GM18867 (cell line): ENCODE data around the gene ATG2B.
"Not testable (repeated sequence)": the region's sequence is repeated elsewhere in the genome, so short reads cannot be mapped to it uniquely, and the experiment has no call there.

Experiments used
- ATAC-seq: cut with Tn5 transposase; IDR thresholded peaks from one replicate; pipeline ENCODE4 v1.9.1; 2021; ENCODE audit warnings: mild to moderate bottlenecking, moderate library complexity; ENCODE audit not compliant: unreplicated experiment

The ATG2B gene

DNA sequence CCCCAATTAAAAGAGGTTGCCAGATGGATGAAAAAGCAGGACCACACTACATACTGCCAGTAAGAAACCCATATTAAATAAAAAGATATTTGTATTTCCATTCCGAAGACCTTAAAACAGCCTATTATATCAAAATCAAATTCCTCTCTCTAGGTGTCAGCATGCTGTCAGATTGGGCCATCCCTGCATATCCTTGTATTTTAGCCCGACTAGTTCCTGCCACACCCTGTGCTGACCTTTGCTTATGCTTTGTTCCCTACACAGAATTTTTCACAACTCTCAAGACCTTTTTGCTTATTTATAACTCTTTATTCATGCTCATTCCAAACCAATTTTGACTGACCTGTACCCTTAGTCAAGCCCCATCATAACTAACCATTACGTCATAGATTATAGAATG, 13.0 kb upstream of the ATG2B start:
- ATAC-seq: no peak

DNA sequence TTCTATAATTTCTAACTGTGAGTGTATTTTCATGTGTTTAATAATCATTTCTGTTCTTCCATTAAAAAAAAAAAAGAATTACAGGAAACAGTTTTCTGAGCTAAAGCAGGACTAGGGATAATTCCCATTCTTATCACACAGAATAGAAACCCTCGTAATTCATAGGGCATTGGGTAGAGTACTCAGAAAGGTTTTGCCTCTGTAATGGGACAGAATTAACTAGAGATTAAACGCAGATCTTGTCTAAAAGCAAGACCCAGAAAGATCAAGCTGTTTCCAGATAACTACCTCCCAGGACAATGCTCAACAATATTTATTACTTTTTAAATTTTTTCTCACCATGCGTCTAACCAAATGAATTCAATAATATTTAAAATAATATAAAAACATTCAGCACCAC, 10.4 kb upstream of the ATG2B start:
- ATAC-seq: no peak

DNA sequence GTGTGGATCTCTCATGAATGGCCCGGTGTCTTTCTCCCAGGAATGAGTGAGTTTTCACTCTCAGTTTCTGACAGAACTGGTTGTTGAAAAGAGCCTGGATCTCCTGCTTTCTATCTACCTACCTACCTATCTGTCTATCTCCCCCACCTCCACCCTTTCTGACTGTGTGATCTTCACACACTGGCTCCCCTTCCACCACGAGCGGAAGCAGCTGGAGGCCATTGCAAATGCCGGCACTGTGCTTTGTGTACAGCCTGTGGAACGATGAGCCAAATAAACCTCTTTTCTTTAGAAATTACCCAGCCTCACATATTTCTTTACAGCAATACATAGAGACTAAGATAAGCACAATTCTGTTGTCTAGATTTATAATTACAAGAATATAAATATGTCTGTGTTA, 7.4 kb upstream of the ATG2B start:
- no peak for ATAC-seq

DNA sequence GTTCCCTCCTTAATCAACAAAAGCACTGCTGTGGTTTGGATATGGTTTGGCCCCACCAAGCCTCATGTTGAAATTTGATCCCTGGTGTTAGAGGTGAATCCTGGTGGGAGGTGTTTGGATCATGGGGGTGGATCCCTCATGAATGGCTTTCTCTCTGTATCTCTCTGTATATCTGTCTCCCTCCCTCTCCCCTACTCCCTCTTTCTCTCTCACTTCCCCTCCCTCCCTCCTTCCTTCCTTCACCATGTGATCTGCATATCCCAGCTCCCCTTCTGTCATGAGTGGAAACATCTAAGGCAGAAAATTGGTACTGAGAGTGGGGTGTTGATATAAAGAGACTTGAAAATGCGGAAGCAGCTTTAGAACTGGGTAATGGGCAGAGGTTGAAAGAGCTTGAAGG, 5.4 kb upstream of the ATG2B start:
- no peak for ATAC-seq

DNA sequence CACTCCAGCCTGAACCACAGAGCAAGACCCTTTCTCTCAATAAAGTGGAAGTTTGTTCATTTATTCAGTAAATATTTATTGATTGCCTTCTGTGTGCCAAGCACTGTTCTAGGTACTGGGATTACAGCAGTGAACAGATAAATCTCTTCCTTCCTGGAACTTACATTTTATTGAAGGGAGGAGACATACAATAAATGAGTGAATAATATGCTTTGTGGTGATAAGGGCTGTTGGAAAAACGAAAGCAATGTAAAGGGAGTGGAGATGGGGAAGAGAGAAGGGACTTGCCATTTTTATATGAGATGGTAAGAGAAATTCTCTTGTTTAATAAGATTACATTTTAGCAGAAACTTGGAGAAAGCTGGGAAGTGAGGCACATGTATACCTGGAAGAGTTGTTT, 1.8 kb upstream of the ATG2B start:
- no peak for ATAC-seq

DNA sequence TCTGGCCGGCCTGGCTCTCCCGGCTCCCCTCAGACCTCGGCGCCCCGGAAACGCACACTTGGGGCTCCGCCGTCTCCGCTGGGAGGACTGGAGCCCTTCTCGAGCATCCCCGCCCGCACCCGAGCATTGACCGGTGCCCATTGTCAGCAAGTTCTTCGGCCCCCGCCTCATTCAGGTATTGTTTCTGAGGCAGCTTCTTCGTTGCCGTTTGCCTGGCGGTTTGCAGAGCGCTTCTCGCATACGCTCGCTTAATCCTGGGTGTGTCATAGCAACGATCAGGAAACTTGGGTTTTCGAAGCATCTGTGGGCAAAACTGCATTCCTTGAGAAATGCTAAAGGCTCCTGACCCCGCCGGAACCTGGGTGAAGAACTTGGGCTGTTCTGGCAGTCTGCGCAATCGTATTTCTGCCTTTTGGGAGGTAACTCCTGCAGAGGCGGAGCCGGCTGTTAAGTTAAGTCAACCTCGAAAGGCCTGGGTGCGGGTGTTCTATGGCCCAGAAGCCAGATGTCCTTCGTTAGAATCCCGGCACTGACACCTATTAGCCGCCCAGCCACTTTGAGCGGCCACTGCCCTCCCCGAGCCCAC, 703 bp upstream of the ATG2B start:
- ATAC-seq: peak; percentile 23

DNA sequence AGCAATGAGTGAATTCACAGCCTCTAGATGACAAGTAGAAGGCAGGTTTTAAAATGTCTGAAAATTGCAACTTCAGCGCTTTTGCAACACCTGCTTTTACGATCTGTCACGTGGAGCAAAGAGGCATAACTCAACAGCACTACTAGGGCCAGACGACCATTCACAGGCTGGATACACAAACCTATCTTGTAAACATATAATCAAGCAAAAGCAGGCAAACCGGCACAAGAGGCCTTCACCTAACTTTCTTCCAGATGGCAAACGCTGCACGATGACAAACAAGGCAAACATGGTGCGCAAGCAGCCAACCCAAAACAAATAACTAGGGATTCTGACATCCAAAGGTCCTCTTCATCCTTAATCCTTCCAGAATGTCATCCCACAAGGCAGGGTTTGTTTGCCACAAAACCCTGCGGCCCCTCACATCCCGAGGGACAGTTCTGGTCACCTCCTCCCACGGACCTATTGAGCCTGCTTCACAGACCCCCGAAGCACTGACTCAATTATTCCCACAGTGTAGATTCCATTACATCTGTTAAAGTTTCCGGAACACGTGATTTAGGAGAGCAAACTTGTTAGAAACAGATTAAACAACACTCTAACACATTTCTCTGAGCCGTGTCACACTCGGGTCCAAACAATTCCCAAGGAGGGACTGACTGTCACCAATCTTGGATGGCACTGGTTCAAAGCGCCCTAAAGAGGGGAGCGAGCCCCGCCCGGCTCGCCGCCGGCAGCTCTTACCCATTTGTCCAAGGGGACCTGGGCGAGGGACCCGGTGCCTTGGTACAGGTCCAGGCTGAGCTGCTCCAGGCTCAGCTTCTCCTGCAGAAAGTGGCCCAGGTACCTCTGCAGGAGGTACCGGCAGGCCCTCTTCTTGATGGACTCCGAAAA, 823 bp downstream of the ATG2B start:
- peak; percentile 31 for ATAC-seq

DNA sequence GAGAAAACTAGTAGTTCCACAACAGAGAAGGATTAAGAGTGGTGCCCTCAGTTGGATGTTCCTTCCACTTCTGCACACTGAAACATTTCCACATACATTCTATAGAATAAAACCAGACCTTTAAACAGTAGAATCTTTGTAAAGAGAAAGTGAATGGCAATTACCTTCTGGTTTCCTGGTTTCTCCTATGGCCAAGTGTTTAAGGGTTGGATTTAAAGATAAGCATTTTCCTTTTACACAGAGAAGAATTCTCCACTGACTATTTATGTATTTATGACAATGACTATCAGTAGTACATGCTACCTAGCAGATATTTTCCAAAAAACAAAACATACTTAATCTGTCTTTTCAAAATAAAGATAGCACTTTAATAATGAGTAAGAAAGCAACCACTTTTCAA, 3.2 kb downstream of the ATG2B start:
- ATAC-seq: no peak

DNA sequence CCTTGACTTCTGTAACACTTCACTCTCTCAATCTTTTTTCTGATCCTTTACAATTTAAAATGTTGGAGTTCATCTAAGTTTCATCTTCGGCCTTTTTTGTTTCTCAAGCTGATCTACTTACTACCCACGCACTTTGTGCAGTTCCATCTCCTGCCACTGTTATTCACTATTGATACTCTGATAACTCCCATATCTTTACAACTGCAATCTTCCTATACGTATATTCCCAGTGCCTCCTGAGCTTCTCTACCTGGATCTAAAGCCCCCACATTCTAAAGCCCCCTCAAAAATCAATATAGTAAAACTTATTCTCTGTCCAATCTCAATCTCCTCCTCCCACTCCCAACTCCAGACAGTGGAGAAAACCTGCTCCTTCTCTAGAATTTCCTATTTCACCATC, 5.9 kb downstream of the ATG2B start:
- no peak for ATAC-seq

DNA sequence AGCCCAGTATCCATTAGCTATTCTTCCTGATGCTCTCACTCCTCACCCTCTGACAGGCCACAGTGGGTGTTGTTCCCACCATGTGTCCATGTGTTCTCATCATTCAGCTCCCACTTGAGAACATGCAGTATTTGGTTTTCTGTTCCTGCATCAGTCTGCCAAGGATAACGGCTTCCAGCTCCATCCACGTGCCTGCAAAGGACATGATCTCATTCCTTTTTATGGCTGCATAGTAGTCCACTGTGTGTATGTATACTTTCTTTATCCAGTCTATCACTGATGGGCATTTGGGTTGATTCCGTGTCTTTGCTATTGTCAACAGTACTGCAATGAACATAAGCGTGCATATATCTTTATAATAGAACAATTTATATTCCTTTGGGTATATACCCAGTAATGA, 8.9 kb downstream of the ATG2B start:
- no peak for ATAC-seq

DNA sequence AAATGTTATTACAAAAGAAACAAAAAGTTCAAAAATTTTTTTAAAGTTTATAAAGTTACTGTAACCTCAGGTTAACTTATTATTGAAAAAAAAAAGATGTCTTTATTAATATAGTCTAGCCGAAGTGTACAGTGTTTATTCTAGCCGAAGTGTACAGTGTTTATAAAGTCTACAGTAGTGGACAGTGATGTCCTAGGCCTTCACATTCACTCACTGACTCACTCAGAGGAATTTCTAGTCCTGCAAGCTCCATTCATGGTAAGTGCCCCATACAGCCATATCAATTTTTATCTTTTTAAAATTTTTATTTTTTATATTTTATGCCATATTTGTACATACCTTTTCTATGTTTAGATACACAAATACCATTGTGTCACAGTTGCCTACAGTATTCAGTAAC, 10.4 kb downstream of the ATG2B start:
- no peak for ATAC-seq

DNA sequence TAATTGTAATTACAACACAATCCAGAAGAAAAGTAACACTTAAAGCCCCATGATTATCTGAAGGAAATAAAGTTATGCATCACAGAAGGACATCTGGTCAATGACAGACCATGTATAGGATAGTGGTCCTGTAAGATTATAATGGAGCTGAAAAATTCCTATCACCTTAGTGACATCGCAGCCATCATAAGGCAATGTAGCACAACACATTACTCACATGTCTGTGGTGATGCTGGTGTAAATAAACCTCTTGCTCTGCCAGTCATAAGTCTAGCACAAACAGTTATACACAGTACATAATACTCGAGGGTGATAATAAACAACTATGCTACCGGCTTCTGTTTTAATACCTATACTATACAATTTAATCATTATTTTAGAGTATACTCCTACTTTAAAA, 11.2 kb downstream of the ATG2B start:
- no peak for ATAC-seq

DNA sequence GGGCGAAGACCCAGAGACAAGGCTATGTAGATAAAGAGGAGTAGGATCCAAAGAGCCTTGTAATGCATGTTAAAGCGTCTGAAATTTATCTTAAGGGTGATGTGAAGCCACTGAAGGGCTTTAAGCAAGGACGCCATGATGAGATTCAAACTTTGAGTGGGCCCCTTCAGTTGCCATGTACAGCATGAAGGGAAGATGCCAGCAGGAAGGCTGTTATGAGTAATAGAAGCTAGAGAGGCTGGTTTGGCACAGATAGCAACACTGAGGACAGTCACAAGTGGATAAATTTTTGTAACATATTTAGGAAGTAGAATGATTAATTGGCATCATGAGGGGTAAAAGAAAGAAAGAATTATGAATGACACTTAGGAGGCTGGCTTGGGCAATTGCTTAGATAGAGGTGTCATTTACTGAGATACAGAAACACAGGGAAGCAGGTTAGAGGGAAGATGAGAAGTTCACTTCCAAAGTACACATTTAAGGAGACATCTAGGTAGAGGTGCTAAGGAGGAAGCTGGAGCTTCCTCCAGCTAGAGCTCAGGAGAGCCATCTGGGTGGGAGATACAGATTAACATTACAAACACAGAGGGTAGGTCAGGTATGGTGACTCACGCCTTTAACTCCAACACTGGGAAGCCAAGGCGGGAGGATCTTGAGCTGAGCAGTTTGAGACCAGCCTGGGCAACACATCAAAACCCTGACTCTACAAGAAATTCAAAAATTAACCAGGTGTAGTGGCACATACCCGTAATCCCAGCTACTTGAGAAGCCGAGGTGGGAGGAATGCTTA, 13.7 kb downstream of the ATG2B start:
- no peak for ATAC-seq

DNA sequence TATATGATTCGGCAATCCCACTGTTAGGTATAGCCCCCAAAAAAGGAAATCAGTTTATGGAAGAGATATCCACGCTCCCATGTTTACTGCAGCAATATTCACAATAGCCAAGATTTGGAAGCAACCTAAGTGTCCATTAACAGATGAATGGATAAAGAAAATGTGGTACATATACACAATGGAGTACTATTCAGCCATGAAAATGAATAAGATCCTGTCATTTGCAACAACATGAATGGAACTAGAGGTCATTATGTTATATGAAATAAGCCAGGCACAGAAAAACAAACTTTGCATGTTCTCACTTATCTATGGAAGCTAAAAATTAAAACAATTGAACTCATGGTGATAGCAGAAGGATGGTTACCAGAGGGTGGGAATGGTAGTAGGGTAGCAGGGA, 15.2 kb downstream of the ATG2B start:
- not testable (repeated sequence) for ATAC-seq

DNA sequence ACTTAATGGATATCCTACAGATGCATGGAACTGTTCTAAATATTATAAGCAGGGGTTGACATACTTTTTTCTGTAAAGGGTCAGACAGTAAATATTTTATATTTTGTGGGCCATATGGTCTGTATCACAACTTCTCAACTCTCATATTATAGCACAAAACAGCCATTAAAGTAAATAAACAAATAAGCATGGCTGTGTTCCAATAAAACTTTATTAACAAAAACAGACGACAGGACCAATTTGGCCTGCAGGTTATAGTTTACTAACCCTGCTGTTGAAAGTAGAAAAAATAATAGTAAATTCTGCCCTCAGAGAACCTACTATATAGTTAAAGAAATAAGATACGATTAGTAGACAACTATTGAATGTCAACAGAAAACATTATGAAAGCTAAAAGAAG, 17.5 kb downstream of the ATG2B start:
- ATAC-seq: no peak

DNA sequence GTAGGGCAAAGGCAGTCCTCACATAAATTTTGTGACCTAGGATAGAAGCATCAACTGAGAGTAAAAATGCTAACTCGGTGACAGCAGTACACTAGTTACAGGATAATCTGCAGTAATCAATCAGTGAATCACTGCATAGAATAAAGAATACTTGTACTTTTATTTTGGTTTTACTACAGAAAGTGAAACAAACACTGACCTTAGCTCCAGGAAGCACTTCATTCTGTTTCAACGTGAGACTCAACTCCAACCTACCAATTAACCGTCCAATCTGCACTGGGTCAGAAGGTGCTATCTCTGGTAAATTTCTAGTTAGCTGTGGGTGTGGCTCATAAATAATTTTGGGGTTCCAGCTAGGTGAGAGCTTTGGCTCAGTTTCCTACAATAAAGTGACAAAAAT, 21.8 kb downstream of the ATG2B start:
- ATAC-seq: no peak

DNA sequence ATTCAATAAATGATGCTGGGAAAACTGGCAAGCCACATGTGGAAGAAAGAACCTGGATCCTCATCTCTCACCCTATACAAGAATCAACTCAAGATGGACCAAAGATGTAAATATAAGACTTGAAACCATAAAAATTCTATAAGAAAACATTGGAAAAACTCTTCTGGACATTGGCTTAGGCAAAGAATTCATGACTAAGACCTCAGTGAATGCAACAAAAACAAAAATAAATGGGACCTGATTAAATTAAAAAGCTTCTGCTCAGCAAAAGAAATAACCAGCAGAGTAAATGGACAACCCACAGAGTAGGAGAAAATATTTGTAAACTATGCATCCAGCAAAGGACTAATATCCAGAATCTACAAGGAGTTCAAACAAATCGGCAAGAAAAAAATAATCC, 24.6 kb downstream of the ATG2B start:
- ATAC-seq: no peak

DNA sequence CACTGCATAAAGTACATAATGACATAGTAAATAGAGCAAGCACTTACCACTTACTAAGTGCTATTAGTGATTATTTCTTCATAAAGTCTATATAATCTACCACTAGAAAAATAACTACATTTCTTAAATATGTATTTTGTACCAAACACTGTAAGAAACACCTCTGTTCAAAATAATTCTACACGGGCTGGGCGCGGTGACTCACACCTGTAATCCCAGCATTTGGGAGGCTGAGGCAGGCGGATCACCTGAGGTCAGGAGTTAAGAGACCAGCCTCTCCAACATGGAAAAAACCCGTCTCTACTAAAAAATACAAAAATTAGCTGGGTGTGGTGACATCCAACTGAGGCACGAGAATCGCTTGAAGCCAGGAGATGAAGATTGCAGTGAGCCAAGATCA, 38.9 kb downstream of the ATG2B start:
- ATAC-seq: no peak

DNA sequence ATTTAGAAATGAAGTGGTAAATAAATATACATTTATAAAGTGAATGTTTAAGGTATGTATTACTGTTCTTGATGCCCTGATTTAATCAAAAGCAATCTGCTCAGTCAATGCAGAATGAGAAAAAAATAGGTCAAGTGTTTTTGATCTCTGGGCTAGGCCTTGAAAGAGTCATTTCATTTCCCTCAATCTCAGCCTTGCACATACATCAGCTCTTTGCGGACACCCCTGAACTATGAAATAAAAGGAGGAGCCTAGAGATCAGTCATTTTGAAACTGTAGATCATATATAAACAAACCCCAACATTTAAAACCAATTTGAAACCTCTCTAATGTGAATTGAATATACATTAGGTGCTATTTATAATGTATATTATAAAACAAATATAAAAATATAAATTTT, 42.5 kb downstream of the ATG2B start:
- ATAC-seq: no peak

DNA sequence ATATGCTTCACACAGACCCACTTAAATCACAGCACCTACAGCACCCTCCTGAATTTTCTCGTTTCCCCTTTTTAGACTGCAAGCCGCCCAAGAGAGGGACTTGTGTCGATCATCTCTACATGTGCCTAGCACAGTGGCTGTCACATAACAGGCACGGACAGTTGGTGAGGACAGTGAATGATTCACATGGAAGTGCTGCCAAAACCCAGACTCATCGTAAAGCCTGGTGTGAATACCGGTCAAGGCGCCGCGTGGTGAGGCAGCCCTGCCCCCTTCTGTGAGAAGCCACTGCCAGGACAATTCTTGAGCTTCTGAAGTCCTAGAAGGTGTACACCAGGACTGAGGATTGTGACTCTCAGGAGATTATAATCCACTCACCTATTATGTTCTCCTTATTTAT, 44.3 kb downstream of the ATG2B start:
- ATAC-seq: no peak

DNA sequence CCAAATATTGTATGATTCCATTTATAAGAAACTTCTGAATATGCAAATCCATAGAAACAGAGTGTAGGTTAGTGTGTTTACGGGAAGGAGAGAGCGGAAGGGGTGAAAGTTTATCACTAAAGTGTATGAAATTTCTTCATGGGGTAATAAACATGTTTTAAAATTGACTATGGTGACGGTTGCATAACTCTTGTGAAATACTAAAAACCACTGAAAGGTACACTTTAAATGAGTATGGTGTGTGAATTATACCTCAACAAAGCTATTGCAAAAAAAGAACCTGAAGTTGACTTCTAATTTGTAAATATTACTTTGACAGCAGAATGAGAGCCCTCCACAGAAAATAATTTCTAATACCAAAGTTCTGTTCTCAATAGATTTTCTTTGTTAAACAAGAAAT, 47.1 kb downstream of the ATG2B start:
- no peak for ATAC-seq

DNA sequence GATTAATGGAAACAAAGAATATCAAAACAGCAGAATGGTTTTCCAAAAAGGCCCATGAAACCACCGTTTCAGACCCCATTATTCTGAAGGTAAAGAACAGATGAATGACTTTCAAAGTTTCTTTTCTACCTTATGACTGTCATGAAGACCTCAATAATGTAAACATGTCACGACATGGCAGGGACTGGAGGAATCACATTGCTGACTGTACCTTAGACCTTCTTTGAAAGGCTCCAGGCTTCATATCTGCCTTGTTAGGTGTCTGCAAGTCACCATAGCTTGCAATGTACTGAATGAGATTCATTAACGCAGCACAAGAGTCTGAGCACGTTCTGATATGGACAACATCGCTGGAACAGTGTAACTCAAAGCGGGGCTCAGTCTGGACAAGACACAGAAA, 52.2 kb downstream of the ATG2B start:
- no peak for ATAC-seq
